Measurements from ENCODE around the gene USP12.
"Not testable (repeated sequence)": the region's sequence is repeated elsewhere in the genome, so short reads cannot be mapped to it uniquely, and the experiment has no call there.

DNA sequence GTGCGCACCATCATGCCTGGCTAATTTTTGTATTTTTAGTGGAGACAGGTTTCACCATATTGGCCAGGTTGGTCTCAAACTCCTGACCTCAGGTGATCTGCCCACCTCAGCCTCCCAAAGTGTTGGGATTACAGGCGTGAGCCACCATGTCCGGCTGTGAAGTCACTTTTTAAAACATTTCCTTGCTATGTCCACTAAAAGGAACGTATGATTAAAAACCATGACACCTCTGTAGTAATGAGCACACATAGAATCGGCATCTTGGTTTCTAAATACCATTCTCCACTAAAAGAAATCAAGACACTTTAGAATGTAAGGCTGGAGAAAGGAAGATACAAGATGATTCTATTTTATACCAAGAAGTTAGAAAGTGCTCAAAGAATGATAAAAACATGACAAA is 30.5 kb downstream of the USP12 start:
- TF ChIP-seq, protein P1, sequence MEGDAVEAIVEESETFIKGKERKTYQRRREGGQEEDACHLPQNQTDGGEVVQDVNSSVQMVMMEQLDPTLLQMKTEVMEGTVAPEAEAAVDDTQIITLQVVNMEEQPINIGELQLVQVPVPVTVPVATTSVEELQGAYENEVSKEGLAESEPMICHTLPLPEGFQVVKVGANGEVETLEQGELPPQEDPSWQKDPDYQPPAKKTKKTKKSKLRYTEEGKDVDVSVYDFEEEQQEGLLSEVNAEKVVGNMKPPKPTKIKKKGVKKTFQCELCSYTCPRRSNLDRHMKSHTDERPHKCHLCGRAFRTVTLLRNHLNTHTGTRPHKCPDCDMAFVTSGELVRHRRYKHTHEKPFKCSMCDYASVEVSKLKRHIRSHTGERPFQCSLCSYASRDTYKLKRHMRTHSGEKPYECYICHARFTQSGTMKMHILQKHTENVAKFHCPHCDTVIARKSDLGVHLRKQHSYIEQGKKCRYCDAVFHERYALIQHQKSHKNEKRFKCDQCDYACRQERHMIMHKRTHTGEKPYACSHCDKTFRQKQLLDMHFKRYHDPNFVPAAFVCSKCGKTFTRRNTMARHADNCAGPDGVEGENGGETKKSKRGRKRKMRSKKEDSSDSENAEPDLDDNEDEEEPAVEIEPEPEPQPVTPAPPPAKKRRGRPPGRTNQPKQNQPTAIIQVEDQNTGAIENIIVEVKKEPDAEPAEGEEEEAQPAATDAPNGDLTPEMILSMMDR (IDR thresholded peaks at IDR 0.05), result not testable (repeated sequence)
- TF ChIP-seq POLR2AphosphoS5, POLR2A (IDR thresholded peaks at IDR 0.05): not testable (repeated sequence)

Data from prostate gland (tissue), 2 donors.